Measurements from ENCODE around the gene JMJD1C. TPM values are rescaled to one million over a fixed set of nuclear protein-coding genes. Genes with fewer than 3 reads are reported as not detected.

JMJD1C gene
- total RNA-seq, 2 experiments from 2014 or later: 389 to 399 TPM

DNA sequence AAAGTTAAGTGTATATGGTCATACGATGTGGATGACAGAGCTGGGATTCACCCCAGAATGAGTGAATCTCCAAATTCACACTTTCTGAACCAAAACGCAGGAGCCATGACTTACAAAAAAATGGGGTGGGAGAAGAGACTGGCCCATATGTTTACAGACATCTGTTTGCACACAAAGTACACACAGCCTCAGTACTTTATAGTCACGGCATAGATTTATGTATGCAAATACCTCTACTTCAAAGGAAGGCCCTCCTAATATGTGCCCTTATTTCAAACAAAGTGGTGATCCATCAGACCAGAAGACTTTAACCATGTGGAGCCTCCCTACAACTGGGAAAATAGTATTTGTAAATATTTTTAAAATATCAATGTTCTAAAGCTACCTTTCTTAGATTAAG, 22.2 kb upstream of the JMJD1C start:
- H3K36me3 ChIP-seq (ENCODE audit: insufficient read depth, low read length): peaks cover 3% of the 10 kb centered on the region
- H3K4me3 ChIP-seq (ENCODE audit: low read length): no peak overlapping the region
- DNase-seq (no peak), ATAC-seq (ENCODE audit: poor library complexity) (no peak)
- CTCF ChIA-PET: interaction anchor here (1.3 kb wide), 1 partner anchor 13 kb away, joined by 4 read pairs; no protein-coding TSS in a partner anchor
- intact Hi-C loops (cut with DNase I, micrococcal nuclease): no loop called here
- no peaks in the 10 kb centered on the region for H3K27me3 ChIP-seq (ENCODE audit: control insufficient read depth in 1 of 2, insufficient read depth in 2 of 2, low read length in 2 of 2)
- Mint-ChIP-seq H3K4me3 (no peak overlapping the region), H3K27ac (no peak overlapping the region), H3K36me3 (ENCODE audit: low read depth) (no peaks in the 10 kb centered on the region), H3K9me3 (no peaks in the 10 kb centered on the region), H3K27me3 (no peaks in the 10 kb centered on the region), H3K4me1 (ENCODE audit: low read depth) (peaks cover 20% of the 10 kb centered on the region)
- no peaks in the 10 kb centered on the region for H3K4me1 ChIP-seq (ENCODE audit: insufficient read depth, low read length)
- POLR2A ChIA-PET: no interaction called here
- H3K27ac ChIP-seq (ENCODE audit: low read depth in 1 of 2, low read length in 2 of 2): no peak overlapping the region
- TF ChIP-seq, protein P1, sequence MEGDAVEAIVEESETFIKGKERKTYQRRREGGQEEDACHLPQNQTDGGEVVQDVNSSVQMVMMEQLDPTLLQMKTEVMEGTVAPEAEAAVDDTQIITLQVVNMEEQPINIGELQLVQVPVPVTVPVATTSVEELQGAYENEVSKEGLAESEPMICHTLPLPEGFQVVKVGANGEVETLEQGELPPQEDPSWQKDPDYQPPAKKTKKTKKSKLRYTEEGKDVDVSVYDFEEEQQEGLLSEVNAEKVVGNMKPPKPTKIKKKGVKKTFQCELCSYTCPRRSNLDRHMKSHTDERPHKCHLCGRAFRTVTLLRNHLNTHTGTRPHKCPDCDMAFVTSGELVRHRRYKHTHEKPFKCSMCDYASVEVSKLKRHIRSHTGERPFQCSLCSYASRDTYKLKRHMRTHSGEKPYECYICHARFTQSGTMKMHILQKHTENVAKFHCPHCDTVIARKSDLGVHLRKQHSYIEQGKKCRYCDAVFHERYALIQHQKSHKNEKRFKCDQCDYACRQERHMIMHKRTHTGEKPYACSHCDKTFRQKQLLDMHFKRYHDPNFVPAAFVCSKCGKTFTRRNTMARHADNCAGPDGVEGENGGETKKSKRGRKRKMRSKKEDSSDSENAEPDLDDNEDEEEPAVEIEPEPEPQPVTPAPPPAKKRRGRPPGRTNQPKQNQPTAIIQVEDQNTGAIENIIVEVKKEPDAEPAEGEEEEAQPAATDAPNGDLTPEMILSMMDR (IDR thresholded peaks at IDR 0.05): no peak
- no peaks in the 10 kb centered on the region for H3K9me3 ChIP-seq (ENCODE audit: control insufficient read depth in 1 of 2, insufficient read depth in 1 of 2, low read length in 2 of 2)

DNA sequence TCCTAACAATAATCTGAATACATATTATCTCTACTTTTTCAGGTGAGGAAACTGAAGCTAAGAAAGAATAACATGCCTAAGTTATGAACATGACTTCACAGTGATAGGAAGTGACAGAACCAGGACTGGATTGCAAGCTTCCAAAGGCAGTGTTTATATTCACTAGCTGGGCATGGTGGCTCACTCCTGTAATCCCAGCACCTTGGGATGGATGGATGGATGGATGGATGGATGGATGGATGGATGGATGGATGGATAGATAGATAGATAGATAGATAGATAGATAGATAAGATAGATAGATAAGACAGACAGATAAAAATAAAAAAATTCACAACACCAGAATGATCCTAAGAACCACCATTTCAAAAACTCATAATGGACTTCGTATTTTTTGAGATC, 18.2 kb upstream of the JMJD1C start:
- Mint-ChIP-seq H3K4me1 (ENCODE audit: low read depth) (peaks cover 36% of the 10 kb centered on the region), H3K9me3 (no peaks in the 10 kb centered on the region), H3K27me3 (no peaks in the 10 kb centered on the region), H3K27ac (no peak overlapping the region), H3K36me3 (ENCODE audit: low read depth) (no peaks in the 10 kb centered on the region), H3K4me3 (no peak overlapping the region)
- H3K9me3 ChIP-seq (ENCODE audit: control insufficient read depth in 1 of 2, insufficient read depth in 1 of 2, low read length in 2 of 2): no peaks in the 10 kb centered on the region
- CTCF ChIA-PET: no interaction called here
- no peak overlapping the region for H3K4me3 ChIP-seq (ENCODE audit: low read length)
- TF ChIP-seq, protein P1 (IDR thresholded peaks at IDR 0.05): no peak
- H3K27me3 ChIP-seq (ENCODE audit: control insufficient read depth in 1 of 2, insufficient read depth in 2 of 2, low read length in 2 of 2): no peaks in the 10 kb centered on the region
- DNase-seq (no peak), ATAC-seq (ENCODE audit: poor library complexity) (no peak)
- POLR2A ChIA-PET: no interaction called here
- no peaks in the 10 kb centered on the region for H3K36me3 ChIP-seq (ENCODE audit: insufficient read depth, low read length)
- no peaks in the 10 kb centered on the region for H3K4me1 ChIP-seq (ENCODE audit: insufficient read depth, low read length)
- no peak overlapping the region for H3K27ac ChIP-seq (ENCODE audit: low read depth in 1 of 2, low read length in 2 of 2)
- intact Hi-C loops (cut with DNase I, micrococcal nuclease): no loop called here

GRCh38 chr10:63481815-63482421, 16.1 kb upstream of the JMJD1C start:
- Histone ChIP-seq H3K27ac (ENCODE audit: low read depth in 1 of 2, low read length in 2 of 2) (no peak overlapping the region), H3K4me3 (ENCODE audit: low read length) (no peak overlapping the region), H3K36me3 (ENCODE audit: insufficient read depth, low read length) (no peaks in the 10 kb centered on the region), H3K4me1 (ENCODE audit: insufficient read depth, low read length) (peaks cover 4% of the 10 kb centered on the region), H3K9me3 (ENCODE audit: control insufficient read depth in 1 of 2, insufficient read depth in 1 of 2, low read length in 2 of 2) (no peaks in the 10 kb centered on the region), H3K27me3 (ENCODE audit: control insufficient read depth in 1 of 2, insufficient read depth in 2 of 2, low read length in 2 of 2) (no peaks in the 10 kb centered on the region)
- H3K4me1 Mint-ChIP-seq (ENCODE audit: low read depth): peaks cover 46% of the 10 kb centered on the region
- no peak overlapping the region for H3K27ac Mint-ChIP-seq
- no peaks in the 10 kb centered on the region for H3K27me3 Mint-ChIP-seq
- TF ChIP-seq, protein P1 (IDR thresholded peaks at IDR 0.05): no peak
- no peaks in the 10 kb centered on the region for H3K9me3 Mint-ChIP-seq
- H3K36me3 Mint-ChIP-seq (ENCODE audit: low read depth): no peaks in the 10 kb centered on the region
- CTCF ChIA-PET: no interaction called here
- POLR2A ChIA-PET: no interaction called here
- intact Hi-C loops (cut with DNase I, micrococcal nuclease): no loop called here
- DNase-seq: no peak
- no peak overlapping the region for H3K4me3 Mint-ChIP-seq
- no peak for ATAC-seq (ENCODE audit: poor library complexity)

Measured in CD4-positive, alpha-beta T cell (primary cell).